ENCODE measurements around the gene MEF2B.

- no peak for TF ChIP-seq REST (IDR thresholded peaks at IDR 0.05; ENCODE audit: borderline replicate concordance)
- TF ChIP-seq SMC3 (conservative IDR thresholded peaks at IDR 0.05; ENCODE audit: poor library complexity), result no peak
- no peak for TF ChIP-seq EZH2 (IDR thresholded peaks at IDR 0.05; ENCODE audit: borderline replicate concordance, insufficient read depth, low read length, poor library complexity, severe bottlenecking)
- no peak for TF ChIP-seq CTCF (IDR thresholded peaks at IDR 0.05; ENCODE audit: poor library complexity, severe bottlenecking)
These were observed 73.1 kb downstream of the MEF2B start for GRCh38 chr19:19096641-19097627.
